ENCODE measurements around the gene PLCH1.

PLCH1 gene

GRCh38 chr3:155449613-155450267 is 295.1 kb downstream of the PLCH1 start:
- DNase-seq = no peak

GRCh38 chr3:155448531-155448930 is 296.3 kb downstream of the PLCH1 start:
- no peak for DNase-seq

GRCh38 chr3:155446366-155446765 is 298.5 kb downstream of the PLCH1 start:
- no peak for DNase-seq

- no peak for DNase-seq
Observed at GRCh38 chr3:155444771-155445170, 300.1 kb downstream of the PLCH1 start.

- no peak for DNase-seq
Observed at GRCh38 chr3:155443815-155444214, 301.1 kb downstream of the PLCH1 start.

- no peak for DNase-seq
Observed at GRCh38 chr3:155442072-155442471, 302.8 kb downstream of the PLCH1 start.

- DNase-seq = no peak
Observed at GRCh38 chr3:155441506-155441905, 303.4 kb downstream of the PLCH1 start.

GRCh38 chr3:155441026-155441425 is 303.8 kb downstream of the PLCH1 start:
- DNase-seq = no peak

GRCh38 chr3:155435821-155436220 is 309.1 kb downstream of the PLCH1 start:
- DNase-seq = no peak

GRCh38 chr3:155431856-155432570 is 312.9 kb downstream of the PLCH1 start:
- no peak for DNase-seq

- no peak for DNase-seq
Observed at GRCh38 chr3:155428563-155428962, 316.3 kb downstream of the PLCH1 start.

- no peak for DNase-seq
Observed at GRCh38 chr3:155426524-155427230, 318.2 kb downstream of the PLCH1 start.

- DNase-seq = no peak
Observed at GRCh38 chr3:155425396-155425795, 319.5 kb downstream of the PLCH1 start.

GRCh38 chr3:155424323-155424710 is 320.6 kb downstream of the PLCH1 start:
- no peak for DNase-seq

GRCh38 chr3:155423526-155424322 is 321.1 kb downstream of the PLCH1 start:
- no peak for DNase-seq

- DNase-seq = no peak
Observed at GRCh38 chr3:155420881-155421486, 323.9 kb downstream of the PLCH1 start.

- no peak for DNase-seq
Observed at GRCh38 chr3:155420406-155420805, 324.5 kb downstream of the PLCH1 start.

GRCh38 chr3:155418407-155418806 is 326.5 kb downstream of the PLCH1 start:
- DNase-seq = no peak

GRCh38 chr3:155417119-155417517 is 327.8 kb downstream of the PLCH1 start:
- DNase-seq = no peak

GRCh38 chr3:155416500-155417118 is 328.3 kb downstream of the PLCH1 start:
- no peak for DNase-seq

GRCh38 chr3:155412904-155413303 is 332.0 kb downstream of the PLCH1 start:
- DNase-seq = no peak
